ENCODE measurements around the gene CCDC112.
"Not testable (repeated sequence)": the region's sequence is repeated elsewhere in the genome, so short reads cannot be mapped to it uniquely, and the experiment has no call there.

The CCDC112 gene

GRCh38 chr5:115296124-115297022, at the start of gene CCDC112:
Gene CCDC112, minus strand, starts transcription at chr5:115296654. Its CDS starts 111 bp downstream, at chr5:115296543.
- DNase-seq (ENCODE audit: low spot score), result peak; percentile 97

GRCh38 chr5:115345344-115345743, 48.9 kb upstream of the CCDC112 start:
- DNase-seq (ENCODE audit: low spot score), result no peak

GRCh38 chr5:115343855-115344254, 47.4 kb upstream of the CCDC112 start:
- peak; percentile 27 for DNase-seq (ENCODE audit: low spot score)

- DNase-seq (ENCODE audit: low spot score), result no peak
Observed at GRCh38 chr5:115342590-115343377, 46.3 kb upstream of the CCDC112 start.

GRCh38 chr5:115341745-115342144, 45.3 kb upstream of the CCDC112 start:
- no peak for DNase-seq (ENCODE audit: low spot score)

- no peak for DNase-seq (ENCODE audit: low spot score)
Observed at GRCh38 chr5:115338851-115339250, 42.4 kb upstream of the CCDC112 start.

GRCh38 chr5:115337882-115338281, 41.4 kb upstream of the CCDC112 start:
- no peak for DNase-seq (ENCODE audit: low spot score)

- DNase-seq (ENCODE audit: low spot score), result no peak
Observed at GRCh38 chr5:115336964-115337363, 40.5 kb upstream of the CCDC112 start.

- DNase-seq (ENCODE audit: low spot score), result no peak
Observed at GRCh38 chr5:115336201-115336720, 39.8 kb upstream of the CCDC112 start.

GRCh38 chr5:115335301-115335700, 38.8 kb upstream of the CCDC112 start:
- DNase-seq (ENCODE audit: low spot score), result no peak

GRCh38 chr5:115333164-115333563, 36.7 kb upstream of the CCDC112 start:
- no peak for DNase-seq (ENCODE audit: low spot score)

- DNase-seq (ENCODE audit: low spot score), result no peak
Observed at GRCh38 chr5:115330830-115331229, 34.4 kb upstream of the CCDC112 start.

GRCh38 chr5:115329475-115329874, 33.0 kb upstream of the CCDC112 start:
- no peak for DNase-seq (ENCODE audit: low spot score)

GRCh38 chr5:115328617-115329274, 32.3 kb upstream of the CCDC112 start:
- DNase-seq (ENCODE audit: low spot score), result not testable (repeated sequence)

- DNase-seq (ENCODE audit: low spot score), result no peak
Observed at GRCh38 chr5:115325296-115325959, 29.0 kb upstream of the CCDC112 start.

- DNase-seq (ENCODE audit: low spot score), result no peak
Observed at GRCh38 chr5:115324021-115324420, 27.6 kb upstream of the CCDC112 start.

- no peak for DNase-seq (ENCODE audit: low spot score)
Observed at GRCh38 chr5:115322729-115323128, 26.3 kb upstream of the CCDC112 start.

- DNase-seq (ENCODE audit: low spot score), result peak; percentile 13
Observed at GRCh38 chr5:115321309-115321708, 24.9 kb upstream of the CCDC112 start.

GRCh38 chr5:115320515-115320914, 24.1 kb upstream of the CCDC112 start:
- DNase-seq (ENCODE audit: low spot score), result no peak

- DNase-seq (ENCODE audit: low spot score), result no peak
Observed at GRCh38 chr5:115320006-115320405, 23.6 kb upstream of the CCDC112 start.

- no peak for DNase-seq (ENCODE audit: low spot score)
Observed at GRCh38 chr5:115319007-115319406, 22.6 kb upstream of the CCDC112 start.

GRCh38 chr5:115317736-115318135, 21.3 kb upstream of the CCDC112 start:
- no peak for DNase-seq (ENCODE audit: low spot score)
